ENCODE data around the gene IGF2BP2.

- no peak for TF ChIP-seq CTCF (IDR thresholded peaks at IDR 0.05; ENCODE audit: low read length)
- TF ChIP-seq EZH2 (optimal IDR thresholded peaks at IDR 0.05; ENCODE audit: low read depth, low read length), result no peak
These were observed 33.8 kb upstream of the IGF2BP2 start for GRCh38 chr3:185858502-185859225.

All from MM.1S (cell line).